Ovary (tissue), 3 donors: ENCODE measurements around the gene SRGAP2B.
"Not testable (repeated sequence)": the region's sequence is repeated elsewhere in the genome, so short reads cannot be mapped to it uniquely, and the experiment has no call there.

Experiments used
- CTCF ChIP-seq, 3 donors: fragments of 450-650 bp in 2 of 3; fragments of 200-600 bp in 1 of 3; IDR thresholded peaks; one replicate each; pipeline versions ENCODE4 v1.5.1 to v1.8.0; 2016 to 2022; ENCODE audit warnings: antibody characterized with exemption in 3 of 3, mild to moderate bottlenecking in 1 of 3
- EP300 ChIP-seq: sonication (generic); formaldehyde crosslinking; IDR thresholded peaks from one replicate; pipeline ENCODE4 v1.6.1; 2017; ENCODE audit warnings: antibody characterized with exemption
- POLR2A ChIP-seq: fragments of 450-650 bp; IDR thresholded peaks from one replicate; pipeline ENCODE4 v1.6.1; 2017; ENCODE audit warnings: antibody characterized with exemption, mild to moderate bottlenecking, moderate library complexity
- donor health status: DM: no; HTN: no; CAD: no.

GRCh38 chr1:145017725-145018124 is 77.4 kb downstream of the SRGAP2B start:
- not testable (repeated sequence) for TF ChIP-seq CTCF (IDR thresholded peaks at IDR 0.05); EP300; POLR2A
